ENCODE measurements around the gene INPP5D.

INPP5D gene

DNA sequence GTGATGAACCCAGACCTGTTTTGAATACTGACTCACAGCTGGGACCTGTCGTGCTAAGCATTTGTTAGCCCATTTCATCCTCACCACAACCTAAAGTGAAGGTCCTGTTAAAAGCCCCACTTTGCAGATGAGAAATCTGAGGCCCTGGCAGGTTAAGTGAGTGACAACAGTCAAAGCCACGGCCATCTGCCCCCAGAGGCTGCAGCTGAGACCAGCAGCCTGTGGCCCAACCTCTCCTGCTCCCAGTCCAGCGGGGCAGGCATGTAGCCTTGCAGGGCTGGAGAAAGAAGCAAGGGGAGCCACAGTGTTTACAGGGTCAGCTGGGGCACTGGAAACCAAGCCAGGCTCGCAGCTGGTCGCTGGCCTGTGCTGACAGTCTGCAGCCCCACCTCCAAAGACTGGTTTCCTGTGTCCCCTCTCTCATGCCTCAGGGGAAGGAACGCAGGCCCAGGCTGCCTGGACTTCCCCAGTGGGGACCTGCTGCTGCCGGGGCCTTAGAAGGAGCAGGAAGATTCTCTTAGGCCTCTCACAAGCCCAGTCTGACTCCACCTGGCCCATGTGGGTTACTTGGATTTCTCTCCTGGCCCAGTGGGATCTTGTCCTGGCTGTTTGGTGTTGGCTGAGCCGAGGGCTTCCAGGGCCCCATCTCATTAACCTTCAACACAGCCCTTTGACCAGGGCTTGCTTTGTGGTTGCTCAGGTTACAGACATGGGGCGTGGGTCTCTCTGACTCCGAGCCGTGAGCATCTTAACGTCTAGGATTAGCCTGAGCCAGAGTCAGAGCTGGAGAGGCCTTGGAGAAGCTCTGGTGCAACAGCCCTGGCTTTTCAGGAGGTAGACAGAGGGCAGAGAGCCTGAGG, 1.7 kb downstream of the INPP5D start:
- H3K36me3 ChIP-seq = no peaks in the 10 kb centered on the region
- TF ChIP-seq, protein P1, sequence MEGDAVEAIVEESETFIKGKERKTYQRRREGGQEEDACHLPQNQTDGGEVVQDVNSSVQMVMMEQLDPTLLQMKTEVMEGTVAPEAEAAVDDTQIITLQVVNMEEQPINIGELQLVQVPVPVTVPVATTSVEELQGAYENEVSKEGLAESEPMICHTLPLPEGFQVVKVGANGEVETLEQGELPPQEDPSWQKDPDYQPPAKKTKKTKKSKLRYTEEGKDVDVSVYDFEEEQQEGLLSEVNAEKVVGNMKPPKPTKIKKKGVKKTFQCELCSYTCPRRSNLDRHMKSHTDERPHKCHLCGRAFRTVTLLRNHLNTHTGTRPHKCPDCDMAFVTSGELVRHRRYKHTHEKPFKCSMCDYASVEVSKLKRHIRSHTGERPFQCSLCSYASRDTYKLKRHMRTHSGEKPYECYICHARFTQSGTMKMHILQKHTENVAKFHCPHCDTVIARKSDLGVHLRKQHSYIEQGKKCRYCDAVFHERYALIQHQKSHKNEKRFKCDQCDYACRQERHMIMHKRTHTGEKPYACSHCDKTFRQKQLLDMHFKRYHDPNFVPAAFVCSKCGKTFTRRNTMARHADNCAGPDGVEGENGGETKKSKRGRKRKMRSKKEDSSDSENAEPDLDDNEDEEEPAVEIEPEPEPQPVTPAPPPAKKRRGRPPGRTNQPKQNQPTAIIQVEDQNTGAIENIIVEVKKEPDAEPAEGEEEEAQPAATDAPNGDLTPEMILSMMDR (IDR thresholded peaks at IDR 0.05; ENCODE audit: low read depth, low read length) = no peak
- H3K9me3 ChIP-seq = no peaks in the 10 kb centered on the region
- H3K4me1 ChIP-seq = no peaks in the 10 kb centered on the region
- no peak overlapping the region for H3K4me3 ChIP-seq (ENCODE audit: low read depth, low read length)
- no peak for DNase-seq
- no peaks in the 10 kb centered on the region for H3K27me3 ChIP-seq

DNA sequence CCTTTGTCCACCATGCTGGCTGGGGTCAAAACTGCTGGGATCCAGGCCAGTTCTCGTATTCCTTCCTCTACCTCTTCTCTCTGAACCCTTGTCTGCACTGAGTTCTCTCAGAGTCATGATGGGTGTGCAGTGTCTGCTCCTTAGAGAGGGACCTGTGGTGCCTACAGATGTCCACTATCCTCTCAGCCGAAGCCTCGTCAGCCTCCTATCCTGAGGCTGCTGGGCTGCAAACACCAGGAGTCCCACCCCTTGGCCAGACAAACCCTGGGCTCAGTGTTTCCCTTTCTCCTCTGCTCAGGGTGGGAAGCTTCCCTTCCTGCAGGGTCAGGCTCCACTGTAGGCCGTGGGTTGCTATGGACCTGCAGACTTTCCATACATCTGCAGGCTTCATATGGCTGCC, 2.3 kb downstream of the INPP5D start:
- H3K36me3 ChIP-seq = no peaks in the 10 kb centered on the region

DNA sequence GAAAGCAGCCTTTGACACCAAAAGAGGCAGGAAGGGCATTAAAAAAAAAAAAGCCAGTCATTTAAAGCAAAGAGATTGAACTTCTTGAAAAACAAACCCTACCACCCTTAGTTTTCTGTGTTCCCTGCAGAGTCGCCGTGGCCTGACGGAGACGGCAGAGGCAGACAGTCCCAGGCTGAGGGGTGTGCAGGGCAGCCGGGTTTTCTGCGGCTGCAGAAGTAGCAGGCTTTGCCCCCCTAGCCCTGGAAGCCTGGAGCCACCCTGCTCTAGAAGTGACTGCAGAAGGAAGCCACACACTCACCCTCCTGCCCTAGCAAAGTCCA, 2.8 kb downstream of the INPP5D start:
- DNase-seq = no peak
- TF ChIP-seq, protein P1 (IDR thresholded peaks at IDR 0.05; ENCODE audit: low read depth, low read length) = no peak
- Histone ChIP-seq H3K36me3 (no peaks in the 10 kb centered on the region), H3K27me3 (no peaks in the 10 kb centered on the region), H3K4me3 (ENCODE audit: low read depth, low read length) (no peak overlapping the region), H3K4me1 (no peaks in the 10 kb centered on the region), H3K9me3 (no peaks in the 10 kb centered on the region)

More for the DNA sequence above, 2.3 kb downstream of the INPP5D start:
- DNase-seq = no peak
- TF ChIP-seq, protein P1 (IDR thresholded peaks at IDR 0.05; ENCODE audit: low read depth, low read length) = no peak
- Histone ChIP-seq H3K27me3 (no peaks in the 10 kb centered on the region), H3K9me3 (no peaks in the 10 kb centered on the region), H3K4me3 (ENCODE audit: low read depth, low read length) (no peak overlapping the region), H3K4me1 (no peaks in the 10 kb centered on the region)

DNA sequence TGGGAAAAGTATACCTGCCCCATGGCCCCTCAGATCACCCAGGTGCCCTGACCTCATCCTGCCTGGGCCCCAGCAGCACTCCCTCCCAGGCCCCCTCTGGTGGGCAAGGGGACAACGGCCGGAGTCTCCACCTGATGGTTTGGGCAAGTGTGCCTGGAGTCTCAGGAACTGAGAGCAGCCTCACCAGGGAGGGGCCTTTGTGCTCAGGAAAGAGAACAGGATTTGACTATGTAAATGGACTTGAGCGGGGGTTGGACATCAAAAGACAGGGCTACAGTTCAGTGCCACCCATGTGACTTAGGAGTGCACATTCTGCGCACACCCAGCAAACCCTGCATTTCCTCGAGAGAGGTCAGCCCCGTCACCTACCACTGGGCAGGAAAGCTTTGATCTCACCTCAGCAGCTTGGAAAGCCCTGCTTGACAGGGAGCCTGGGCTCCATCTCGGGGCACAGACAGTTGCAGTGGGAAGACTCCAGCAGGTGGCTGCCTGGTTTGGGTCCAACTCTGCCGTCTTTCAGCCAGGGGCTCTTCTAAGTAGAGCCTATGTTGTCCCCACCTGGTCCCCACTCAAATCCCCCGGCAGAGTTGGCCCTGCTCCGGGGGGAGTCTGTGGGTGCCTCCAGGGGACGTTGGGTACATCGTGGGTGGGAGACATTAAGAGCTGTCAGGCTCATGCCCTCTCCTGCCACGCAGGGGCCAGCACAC, 3.3 kb downstream of the INPP5D start:
- Histone ChIP-seq H3K27me3 (no peaks in the 10 kb centered on the region), H3K4me1 (no peaks in the 10 kb centered on the region), H3K9me3 (no peaks in the 10 kb centered on the region), H3K36me3 (no peaks in the 10 kb centered on the region), H3K4me3 (ENCODE audit: low read depth, low read length) (no peak overlapping the region)
- TF ChIP-seq, protein P1 (IDR thresholded peaks at IDR 0.05; ENCODE audit: low read depth, low read length) = 0 out of 2 replicates have a peak, but pooled peaks have one; percentile 20
- no peak for DNase-seq

DNA sequence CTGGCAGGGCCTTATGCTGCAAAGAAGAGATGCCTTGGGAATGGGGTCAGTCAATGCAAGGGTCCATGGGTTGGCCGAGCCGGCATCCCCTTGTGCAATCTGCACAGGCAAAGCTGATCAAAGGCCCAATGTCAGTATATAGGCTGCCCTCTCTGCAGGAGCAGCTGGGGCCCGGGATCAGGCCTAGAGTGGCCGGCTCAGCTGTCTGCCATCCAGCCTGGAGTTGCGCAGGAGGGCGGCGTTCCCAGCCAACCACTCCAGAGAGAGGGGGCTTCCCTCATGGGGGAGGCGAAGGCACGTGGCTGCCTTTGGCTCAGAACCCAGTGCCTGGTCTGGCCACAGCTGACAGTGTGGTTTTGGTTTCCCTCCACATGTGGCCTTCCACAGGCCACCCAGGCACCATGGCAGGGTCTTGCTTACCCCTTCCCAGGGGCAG, 3.9 kb downstream of the INPP5D start:
- no peak for DNase-seq
- no peak overlapping the region for H3K4me3 ChIP-seq (ENCODE audit: low read depth, low read length)
- no peaks in the 10 kb centered on the region for H3K9me3 ChIP-seq
- TF ChIP-seq, protein P1 (IDR thresholded peaks at IDR 0.05; ENCODE audit: low read depth, low read length) = no peak
- H3K4me1 ChIP-seq = no peaks in the 10 kb centered on the region
- no peaks in the 10 kb centered on the region for H3K36me3 ChIP-seq
- H3K27me3 ChIP-seq = no peaks in the 10 kb centered on the region

Measured in BE2C (cell line).